ENCODE results near the gene OAS3. TPM values are rescaled to one million over a fixed set of nuclear protein-coding genes. Genes with fewer than 3 reads are reported as not detected.
"Not testable (repeated sequence)": the region's sequence is repeated elsewhere in the genome, so short reads cannot be mapped to it uniquely, and the experiment has no call there.

OAS3 gene
- total and polyA plus RNA-seq, 5 donors = 5.1 to 15.7 (median 6.1) TPM

DNA sequence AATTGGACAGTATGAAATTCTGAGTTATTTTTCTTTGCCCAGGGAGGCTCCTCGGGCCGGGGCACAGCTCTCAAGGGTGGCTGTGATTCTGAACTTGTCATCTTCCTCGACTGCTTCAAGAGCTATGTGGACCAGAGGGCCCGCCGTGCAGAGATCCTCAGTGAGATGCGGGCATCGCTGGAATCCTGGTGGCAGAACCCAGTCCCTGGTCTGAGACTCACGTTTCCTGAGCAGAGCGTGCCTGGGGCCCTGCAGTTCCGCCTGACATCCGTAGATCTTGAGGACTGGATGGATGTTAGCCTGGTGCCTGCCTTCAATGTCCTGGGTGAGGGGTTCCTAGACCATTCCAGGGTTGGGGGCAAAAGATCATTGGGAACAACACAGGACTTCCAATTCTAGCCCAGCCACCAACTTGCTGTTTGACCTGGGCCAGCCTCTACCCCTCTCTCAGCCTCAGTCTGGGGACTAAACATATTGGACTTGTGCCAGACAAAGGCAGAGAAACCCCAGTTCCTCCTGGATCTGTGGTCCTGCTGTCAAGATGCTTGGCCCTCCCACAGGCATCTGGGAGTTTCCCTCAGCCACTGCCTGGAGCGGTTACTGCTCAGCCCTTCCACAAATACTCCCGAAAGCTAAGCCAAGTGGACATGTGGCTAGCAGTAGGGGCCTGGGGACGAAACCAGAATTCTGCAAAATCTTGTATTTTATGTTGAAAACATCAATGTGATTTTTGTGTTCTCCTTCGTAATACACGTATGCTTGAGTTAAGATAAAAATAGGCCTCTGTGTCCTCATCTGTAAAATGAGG, 3.5 kb downstream of the OAS3 start:
- intact Hi-C loops (cut with DNase I) = no loop called here
- Histone ChIP-seq H3K4me1 (ENCODE audit: control insufficient read depth, insufficient read depth, low read length) (peaks cover 3% of the 10 kb centered on the region), H3K27me3 (ENCODE audit: control insufficient read depth, insufficient read depth) (no peaks in the 10 kb centered on the region), H3K27ac (ENCODE audit: low read length) (no peak overlapping the region), H3K9me3 (ENCODE audit: control insufficient read depth, low read length) (no peaks in the 10 kb centered on the region), H3K4me3 (ENCODE audit: low read length) (no peak overlapping the region)
- WGBS = 90% methylated on average over 16 of the region's 16 CpGs
- DNase-seq (no peak), ATAC-seq (no peak)

DNA sequence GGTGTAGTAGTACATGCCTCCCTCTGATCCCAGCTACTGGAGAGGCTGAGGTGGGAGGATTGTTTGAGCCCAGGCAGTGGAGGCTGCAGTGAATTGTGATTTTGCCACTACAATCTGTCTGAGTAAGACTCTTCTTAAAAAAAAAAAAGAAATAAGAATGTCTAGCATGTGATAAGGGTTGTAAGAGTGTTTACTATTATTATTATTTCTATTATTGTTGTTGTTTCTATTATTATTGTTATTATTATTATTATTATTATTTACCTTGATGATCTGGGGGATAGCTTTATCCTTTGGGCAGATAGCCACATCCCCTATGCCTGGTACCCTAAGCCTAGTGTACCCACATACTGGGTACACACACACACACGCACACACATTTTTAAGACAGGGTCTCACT, 4.3 kb downstream of the OAS3 start:
- Histone ChIP-seq H3K27me3 (ENCODE audit: control insufficient read depth, insufficient read depth) (no peaks in the 10 kb centered on the region), H3K9me3 (ENCODE audit: control insufficient read depth, low read length) (no peaks in the 10 kb centered on the region), H3K4me3 (ENCODE audit: low read length) (no peak overlapping the region), H3K27ac (ENCODE audit: low read length) (no peak overlapping the region), H3K4me1 (ENCODE audit: control insufficient read depth, insufficient read depth, low read length) (peaks cover 3% of the 10 kb centered on the region)
- no peak for DNase-seq
- 97% methylated on average over 1 of the region's 1 CpG for WGBS
- no peak for ATAC-seq
- intact Hi-C loops (cut with DNase I) = no loop called here

GRCh38 chr12:112944024-112944690, 5.9 kb downstream of the OAS3 start:
- Histone ChIP-seq H3K27me3 (ENCODE audit: control insufficient read depth, insufficient read depth) (no peaks in the 10 kb centered on the region), H3K4me3 (ENCODE audit: low read length) (no peak overlapping the region), H3K27ac (ENCODE audit: low read length) (no peak overlapping the region), H3K4me1 (ENCODE audit: control insufficient read depth, insufficient read depth, low read length) (no peaks in the 10 kb centered on the region), H3K9me3 (ENCODE audit: control insufficient read depth, low read length) (no peaks in the 10 kb centered on the region)
- intact Hi-C loops (cut with DNase I) = no loop called here
- WGBS = 92% methylated on average over 15 of the region's 15 CpGs
- ATAC-seq (no peak), DNase-seq (no peak)

DNA sequence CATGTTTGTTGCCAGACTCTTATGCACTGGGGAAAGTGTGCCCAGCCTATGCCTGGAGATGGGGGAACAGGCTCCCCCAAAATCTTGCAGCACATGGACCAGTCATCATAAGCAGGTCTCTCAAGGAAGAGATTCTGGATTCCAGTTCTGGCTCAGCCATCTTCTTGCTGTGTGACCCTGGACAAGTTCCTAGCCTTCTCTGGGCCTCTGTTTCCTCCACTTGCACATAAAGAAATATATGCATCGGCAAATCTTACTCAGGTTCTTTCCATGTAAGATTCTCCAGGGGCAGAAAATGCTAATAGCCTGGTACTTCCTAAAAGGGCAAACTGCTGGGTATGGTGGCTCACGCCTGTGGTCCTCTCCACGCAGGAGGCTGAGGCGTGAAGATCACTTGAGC, 7.2 kb downstream of the OAS3 start:
- intact Hi-C loops (cut with DNase I) = no loop called here

DNA sequence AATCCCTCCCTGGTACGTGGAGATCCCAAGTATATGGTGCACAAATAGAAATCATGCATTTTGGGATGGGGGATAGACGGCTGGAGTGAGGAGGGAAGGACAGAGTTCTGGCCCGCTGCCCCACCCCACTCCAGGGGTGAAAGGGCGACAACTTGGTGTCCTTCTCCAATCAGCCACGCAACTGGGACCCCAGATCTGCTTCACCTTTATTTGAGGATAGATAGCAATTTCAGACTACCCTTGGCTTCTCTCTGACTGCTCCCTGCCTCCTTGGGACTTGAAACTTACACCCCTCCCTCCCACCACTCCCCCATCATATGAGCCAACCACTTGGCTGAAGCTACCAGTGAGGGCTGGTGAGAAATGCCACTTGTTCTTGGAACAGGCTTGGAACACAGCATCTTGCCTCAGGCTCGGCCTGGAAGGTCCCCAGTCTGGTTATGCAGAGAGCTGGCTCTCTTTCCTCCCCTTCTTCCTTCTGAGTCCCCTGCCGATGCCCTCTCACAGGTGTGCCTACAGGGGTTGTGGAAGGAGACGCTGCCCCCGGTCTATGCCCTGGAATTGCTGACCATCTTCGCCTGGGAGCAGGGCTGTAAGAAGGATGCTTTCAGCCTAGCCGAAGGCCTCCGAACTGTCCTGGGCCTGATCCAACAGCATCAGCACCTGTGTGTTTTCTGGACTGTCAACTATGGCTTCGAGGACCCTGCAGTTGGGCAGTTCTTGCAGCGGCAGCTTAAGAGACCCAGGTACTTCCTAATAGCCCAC, 8.1 kb downstream of the OAS3 start:
- DNase-seq = no peak
- Histone ChIP-seq H3K27ac (ENCODE audit: low read length) (no peak overlapping the region), H3K4me1 (ENCODE audit: control insufficient read depth, insufficient read depth, low read length) (no peaks in the 10 kb centered on the region), H3K27me3 (ENCODE audit: control insufficient read depth, insufficient read depth) (no peaks in the 10 kb centered on the region), H3K9me3 (ENCODE audit: control insufficient read depth, low read length) (no peaks in the 10 kb centered on the region), H3K4me3 (ENCODE audit: low read length) (no peak overlapping the region)
- intact Hi-C loops (cut with DNase I) = no loop called here
- no peak for ATAC-seq
- WGBS = 88% methylated on average over 14 of the region's 14 CpGs

More for the DNA sequence above, 7.2 kb downstream of the OAS3 start:
- WGBS = 95% methylated on average over 4 of the region's 4 CpGs
- ATAC-seq (no peak), DNase-seq (no peak)
- Histone ChIP-seq H3K27ac (ENCODE audit: low read length) (no peak overlapping the region), H3K4me1 (ENCODE audit: control insufficient read depth, insufficient read depth, low read length) (no peaks in the 10 kb centered on the region), H3K4me3 (ENCODE audit: low read length) (no peak overlapping the region), H3K9me3 (ENCODE audit: control insufficient read depth, low read length) (no peaks in the 10 kb centered on the region), H3K27me3 (ENCODE audit: control insufficient read depth, insufficient read depth) (no peaks in the 10 kb centered on the region)

GRCh38 chr12:112947314-112947713, 9.0 kb downstream of the OAS3 start:
- DNase-seq = no peak
- no peaks in the 10 kb centered on the region for H3K4me1 ChIP-seq (ENCODE audit: control insufficient read depth, insufficient read depth, low read length)
- no peaks in the 10 kb centered on the region for H3K27me3 ChIP-seq (ENCODE audit: control insufficient read depth, insufficient read depth)
- H3K27ac ChIP-seq (ENCODE audit: low read length) = no peak overlapping the region
- intact Hi-C loops (cut with DNase I) = no loop called here
- WGBS = 37% methylated on average over 1 of the region's 1 CpG
- H3K9me3 ChIP-seq (ENCODE audit: control insufficient read depth, low read length) = no peaks in the 10 kb centered on the region
- no peak overlapping the region for H3K4me3 ChIP-seq (ENCODE audit: low read length)
- no peak for ATAC-seq

- intact Hi-C loops (cut with DNase I) = no loop called here
- WGBS = 96% methylated on average over 5 of the region's 5 CpGs
- no peak for DNase-seq
- Histone ChIP-seq H3K27me3 (ENCODE audit: control insufficient read depth, insufficient read depth) (no peaks in the 10 kb centered on the region), H3K4me3 (ENCODE audit: low read length) (no peak overlapping the region), H3K4me1 (ENCODE audit: control insufficient read depth, insufficient read depth, low read length) (no peaks in the 10 kb centered on the region), H3K9me3 (ENCODE audit: control insufficient read depth, low read length) (no peaks in the 10 kb centered on the region), H3K27ac (ENCODE audit: low read length) (no peak overlapping the region)
- ATAC-seq = no peak
Observed at GRCh38 chr12:112947761-112948160, 9.5 kb downstream of the OAS3 start.

DNA sequence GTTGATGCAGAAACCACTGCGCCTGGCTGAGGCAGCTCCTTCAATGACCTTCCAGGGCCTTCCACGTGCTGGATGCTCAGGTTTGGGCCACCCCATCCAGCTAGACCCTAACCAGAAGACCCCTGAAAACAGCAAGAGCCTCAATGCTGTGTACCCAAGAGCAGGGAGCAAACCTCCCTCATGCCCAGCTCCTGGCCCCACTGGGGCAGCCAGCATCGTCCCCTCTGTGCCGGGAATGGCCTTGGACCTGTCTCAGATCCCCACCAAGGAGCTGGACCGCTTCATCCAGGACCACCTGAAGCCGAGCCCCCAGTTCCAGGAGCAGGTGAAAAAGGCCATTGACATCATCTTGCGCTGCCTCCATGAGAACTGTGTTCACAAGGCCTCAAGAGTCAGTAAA, 10.5 kb downstream of the OAS3 start:
- Histone ChIP-seq H3K27me3 (ENCODE audit: control insufficient read depth, insufficient read depth) (no peaks in the 10 kb centered on the region), H3K4me3 (ENCODE audit: low read length) (no peak overlapping the region), H3K9me3 (ENCODE audit: control insufficient read depth, low read length) (no peaks in the 10 kb centered on the region), H3K4me1 (ENCODE audit: control insufficient read depth, insufficient read depth, low read length) (no peaks in the 10 kb centered on the region), H3K27ac (ENCODE audit: low read length) (no peak overlapping the region)
- no peak for DNase-seq
- ATAC-seq = no peak
- intact Hi-C loops (cut with DNase I) = no loop called here
- WGBS = 94% methylated on average over 7 of the region's 7 CpGs

DNA sequence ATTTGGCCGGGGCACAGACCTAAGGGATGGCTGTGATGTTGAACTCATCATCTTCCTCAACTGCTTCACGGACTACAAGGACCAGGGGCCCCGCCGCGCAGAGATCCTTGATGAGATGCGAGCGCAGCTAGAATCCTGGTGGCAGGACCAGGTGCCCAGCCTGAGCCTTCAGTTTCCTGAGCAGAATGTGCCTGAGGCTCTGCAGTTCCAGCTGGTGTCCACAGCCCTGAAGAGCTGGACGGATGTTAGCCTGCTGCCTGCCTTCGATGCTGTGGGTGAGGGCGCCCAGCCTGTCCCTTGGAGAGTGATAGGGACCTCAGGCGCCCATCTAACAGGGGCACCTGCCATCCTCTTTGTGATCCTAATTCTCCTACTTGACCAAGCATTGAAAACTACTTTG, 12.4 kb downstream of the OAS3 start:
- Histone ChIP-seq H3K27ac (ENCODE audit: low read length) (no peak overlapping the region), H3K4me3 (ENCODE audit: low read length) (no peak overlapping the region), H3K4me1 (ENCODE audit: control insufficient read depth, insufficient read depth, low read length) (no peaks in the 10 kb centered on the region), H3K9me3 (ENCODE audit: control insufficient read depth, low read length) (no peaks in the 10 kb centered on the region), H3K27me3 (ENCODE audit: control insufficient read depth, insufficient read depth) (no peaks in the 10 kb centered on the region)
- WGBS = 91% methylated on average over 11 of the region's 11 CpGs
- no peak for DNase-seq
- intact Hi-C loops (cut with DNase I) = no loop called here
- ATAC-seq = no peak

- H3K9me3 ChIP-seq (ENCODE audit: control insufficient read depth, low read length); H3K27ac ChIP-seq (ENCODE audit: low read length); DNase-seq; H3K27me3 ChIP-seq (ENCODE audit: control insufficient read depth, insufficient read depth); H3K4me1 ChIP-seq (ENCODE audit: control insufficient read depth, insufficient read depth, low read length); ATAC-seq; intact Hi-C loops (cut with DNase I); H3K4me3 ChIP-seq (ENCODE audit: low read length): not testable (repeated sequence)
- WGBS = 91% methylated on average over 4 of the region's 4 CpGs
Observed at GRCh38 chr12:112957125-112957524, 18.9 kb downstream of the OAS3 start.

- DNase-seq (no peak), ATAC-seq (no peak)
- H3K9me3 ChIP-seq (ENCODE audit: control insufficient read depth, low read length) = no peaks in the 10 kb centered on the region
- 86% methylated on average over 7 of the region's 7 CpGs for WGBS
- no peak overlapping the region for H3K4me3 ChIP-seq (ENCODE audit: low read length)
- no peaks in the 10 kb centered on the region for H3K4me1 ChIP-seq (ENCODE audit: control insufficient read depth, insufficient read depth, low read length)
- H3K27me3 ChIP-seq (ENCODE audit: control insufficient read depth, insufficient read depth) = no peaks in the 10 kb centered on the region
- H3K27ac ChIP-seq (ENCODE audit: low read length) = no peak overlapping the region
- intact Hi-C loops (cut with DNase I) = no loop called here
Observed at GRCh38 chr12:112961074-112961473, 22.8 kb downstream of the OAS3 start.
